Prostate gland (tissue), 2 donors: ENCODE measurements around the gene STX12.

Source experiments
- POLR2A ChIP-seq: fragments of 450-650 bp; IDR thresholded peaks from one replicate; pipeline ENCODE4 v1.6.1; 2016; ENCODE audit warnings: antibody characterized with exemption, mild to moderate bottlenecking
- POLR2AphosphoS5 ChIP-seq: sonication (generic); formaldehyde crosslinking; IDR thresholded peaks from one replicate; pipeline ENCODE4 v1.6.1; 2017; ENCODE audit warnings: antibody characterized with exemption
- TF ChIP-seq, protein P1 (sequence below), 4 experiments: fragments of 200-600 bp in 2 of 4; fragments of 450-650 bp in 2 of 4; sonication (generic) in 2 of 4; IDR thresholded peaks; 1 replicate in 3 of 4; 2 replicates in 1 of 4; pipeline ENCODE4 v1.5.1; 2016 to 2019; ENCODE audit warnings: antibody characterized with exemption in 4 of 4, mild to moderate bottlenecking in 2 of 4, moderate library complexity in 2 of 4

DNA sequence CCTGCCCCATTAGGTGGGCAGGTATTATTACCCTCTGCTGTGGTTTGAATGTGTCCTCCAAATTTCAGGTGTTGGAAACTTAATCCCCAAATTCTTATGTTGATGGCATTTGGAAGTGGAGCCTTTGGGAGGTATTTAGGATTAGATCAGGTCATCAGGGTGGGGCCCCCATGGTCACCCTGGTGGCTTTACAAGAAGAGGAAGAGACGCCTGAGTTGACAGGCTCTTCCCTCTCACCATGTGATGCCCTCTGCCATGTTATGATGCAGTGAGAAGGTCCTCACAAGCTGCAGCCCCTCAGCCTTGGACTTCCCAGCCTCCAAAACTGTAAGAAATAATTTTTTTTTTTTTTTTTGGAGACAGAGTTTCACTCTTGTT lies 90.5 kb downstream of the STX12 start:
- TF ChIP-seq, protein P1, sequence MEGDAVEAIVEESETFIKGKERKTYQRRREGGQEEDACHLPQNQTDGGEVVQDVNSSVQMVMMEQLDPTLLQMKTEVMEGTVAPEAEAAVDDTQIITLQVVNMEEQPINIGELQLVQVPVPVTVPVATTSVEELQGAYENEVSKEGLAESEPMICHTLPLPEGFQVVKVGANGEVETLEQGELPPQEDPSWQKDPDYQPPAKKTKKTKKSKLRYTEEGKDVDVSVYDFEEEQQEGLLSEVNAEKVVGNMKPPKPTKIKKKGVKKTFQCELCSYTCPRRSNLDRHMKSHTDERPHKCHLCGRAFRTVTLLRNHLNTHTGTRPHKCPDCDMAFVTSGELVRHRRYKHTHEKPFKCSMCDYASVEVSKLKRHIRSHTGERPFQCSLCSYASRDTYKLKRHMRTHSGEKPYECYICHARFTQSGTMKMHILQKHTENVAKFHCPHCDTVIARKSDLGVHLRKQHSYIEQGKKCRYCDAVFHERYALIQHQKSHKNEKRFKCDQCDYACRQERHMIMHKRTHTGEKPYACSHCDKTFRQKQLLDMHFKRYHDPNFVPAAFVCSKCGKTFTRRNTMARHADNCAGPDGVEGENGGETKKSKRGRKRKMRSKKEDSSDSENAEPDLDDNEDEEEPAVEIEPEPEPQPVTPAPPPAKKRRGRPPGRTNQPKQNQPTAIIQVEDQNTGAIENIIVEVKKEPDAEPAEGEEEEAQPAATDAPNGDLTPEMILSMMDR (IDR thresholded peaks at IDR 0.05): no peak
- TF ChIP-seq POLR2A (no peak), POLR2AphosphoS5 (no peak)
